HK-2 (cell line): Measurements from ENCODE around the gene CCNL1.
"Not testable (repeated sequence)": the region's sequence is repeated elsewhere in the genome, so short reads cannot be mapped to it uniquely, and the experiment has no call there.

Experiments
- DNase-seq: peaks from one replicate; pipeline ENCODE4 v3.0.0-alpha.2; 2018; ENCODE audit not compliant: unreplicated experiment

Gene CCNL1

DNA sequence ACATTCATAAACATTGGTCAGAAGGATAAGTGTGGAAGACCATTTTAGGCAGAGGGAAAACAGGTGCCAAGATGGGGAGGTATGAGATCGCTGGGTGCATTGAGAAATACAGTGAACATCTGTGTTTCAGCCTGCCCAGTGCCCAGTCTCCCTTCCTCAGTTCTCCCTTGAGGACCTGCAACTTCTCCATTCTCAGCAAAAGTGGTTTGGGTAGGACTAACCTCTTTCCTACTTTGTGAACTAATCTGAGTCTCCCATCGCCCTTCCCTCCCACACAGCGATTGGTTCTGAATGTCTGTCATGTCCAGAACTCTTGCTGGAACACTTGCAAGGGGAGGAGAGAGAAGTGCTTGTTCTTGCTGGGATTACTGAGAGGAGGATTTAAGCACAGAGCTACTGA is 10.9 kb upstream of the CCNL1 start:
- no peak for DNase-seq

DNA sequence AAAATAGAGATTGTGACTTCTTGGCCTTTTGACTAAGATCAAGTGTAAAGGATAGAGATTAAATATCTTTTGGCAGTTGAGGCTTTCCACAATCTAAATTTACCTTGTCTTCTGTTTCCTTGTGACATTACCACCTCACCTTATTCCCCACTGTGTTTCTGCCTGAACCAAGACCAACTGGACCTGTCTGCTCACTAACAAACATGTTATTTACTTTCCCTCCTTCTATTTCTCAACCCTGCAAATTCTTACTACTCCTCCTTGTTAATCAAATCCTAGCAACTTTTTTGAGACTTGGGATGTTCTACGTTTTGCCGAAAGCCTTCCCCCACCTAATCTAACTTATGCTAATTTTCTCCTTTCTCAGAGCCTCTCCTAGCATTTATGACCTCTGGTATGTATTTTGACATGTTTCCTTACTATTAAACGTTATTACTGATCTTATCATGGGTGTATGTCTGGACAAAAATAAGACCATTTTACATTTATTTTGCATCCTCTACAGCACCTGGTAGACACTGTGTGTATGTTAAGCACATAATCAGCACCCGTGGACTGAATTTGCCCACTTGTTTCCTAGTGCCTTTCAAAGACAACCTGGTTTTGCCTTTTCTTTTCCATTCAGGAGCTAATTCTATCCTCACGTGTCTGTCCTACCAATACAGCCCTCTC is 7.6 kb upstream of the CCNL1 start:
- no peak for DNase-seq

DNA sequence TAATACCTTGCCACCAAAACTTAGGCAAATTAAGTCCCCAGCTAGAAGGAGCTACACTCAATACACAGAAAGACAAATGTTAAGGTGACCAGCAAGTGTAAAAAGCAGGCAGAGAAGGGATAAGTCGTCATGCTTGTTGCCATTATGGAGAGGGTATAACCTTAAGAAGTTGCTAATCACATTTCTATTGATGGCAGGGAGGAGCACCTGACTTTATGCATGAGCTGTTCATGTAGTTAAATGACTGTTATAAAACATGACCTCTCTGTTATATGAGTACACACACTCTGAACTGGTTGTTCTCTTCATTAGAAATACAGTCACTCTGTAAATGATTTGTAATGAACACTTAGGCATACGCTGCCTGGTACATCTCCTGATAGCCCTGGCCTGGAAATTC is 6.6 kb upstream of the CCNL1 start:
- no peak for DNase-seq

DNA sequence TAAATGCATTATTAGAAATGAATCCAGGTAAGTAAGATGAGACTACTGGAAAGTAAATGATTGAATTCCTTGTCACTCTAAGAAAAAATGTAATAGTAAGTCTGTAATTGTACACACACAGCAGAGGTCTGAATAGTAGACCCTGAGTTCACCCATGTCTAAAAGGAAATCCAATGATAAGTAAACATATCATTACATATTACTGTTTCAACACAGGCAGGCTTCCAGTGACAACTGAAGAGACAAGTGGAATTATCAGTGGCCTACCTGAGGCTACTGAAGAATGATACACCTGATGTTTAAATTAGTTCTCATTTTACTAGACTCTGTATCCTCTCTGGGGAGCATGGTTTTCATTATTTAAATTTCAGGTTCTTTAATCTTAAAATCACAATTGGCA is 6.2 kb upstream of the CCNL1 start:
- DNase-seq: no peak

DNA sequence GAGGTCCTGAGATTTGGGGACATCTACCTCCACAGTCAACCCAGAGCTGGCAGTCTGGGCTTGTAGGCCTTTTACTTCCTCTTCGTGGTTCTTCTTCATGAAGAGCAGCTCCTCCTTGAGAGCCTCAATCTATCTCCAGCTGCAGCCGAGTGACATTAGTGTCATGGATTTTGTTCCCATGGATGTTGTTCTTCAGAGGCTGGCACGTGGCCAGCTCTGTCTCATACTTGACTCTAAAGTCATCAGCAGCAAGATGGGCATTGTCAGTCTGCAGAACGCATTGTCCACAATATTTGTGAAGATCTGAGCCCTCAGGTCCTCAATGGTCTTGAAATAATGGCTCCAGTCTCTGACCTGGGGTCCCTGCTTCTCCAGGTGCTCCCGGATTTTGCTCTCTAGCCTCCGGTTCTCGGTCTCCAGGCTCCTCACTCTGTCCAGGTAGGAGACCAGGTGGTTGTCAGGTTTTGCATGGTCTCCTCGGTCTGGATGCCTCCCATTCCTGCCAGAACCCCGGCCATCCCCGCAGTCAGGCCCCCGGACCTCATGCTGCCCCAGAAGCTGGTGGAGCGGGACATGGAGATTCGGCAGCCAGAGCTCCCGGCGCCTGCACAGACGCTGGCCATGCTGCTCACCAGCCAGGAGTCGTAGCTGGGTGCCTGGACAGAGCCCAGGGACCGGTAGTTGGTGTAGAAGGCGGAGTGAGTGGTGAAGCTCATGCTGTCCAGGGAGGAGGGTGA is 3.4 kb upstream of the CCNL1 start:
- no peak for DNase-seq

DNA sequence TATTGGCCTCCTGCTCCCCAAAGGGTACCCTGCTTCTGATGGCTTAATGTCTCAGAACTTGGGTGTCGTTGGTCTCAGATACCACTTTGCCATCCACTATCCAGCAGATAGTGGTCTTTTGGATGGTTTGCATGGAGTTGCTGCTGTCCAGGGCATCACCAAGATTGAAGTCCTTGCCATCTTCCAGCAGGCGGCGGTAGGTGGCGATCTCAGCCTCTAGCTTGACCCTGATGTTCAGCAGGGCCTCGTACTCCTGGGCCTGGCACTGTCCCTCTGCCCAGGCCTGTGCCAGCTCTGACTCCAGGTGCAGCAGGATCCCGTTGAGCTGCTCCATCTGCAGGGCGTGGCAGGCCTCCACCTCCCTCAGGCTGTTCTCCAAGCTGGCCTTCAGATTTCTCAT is 2.7 kb upstream of the CCNL1 start:
- DNase-seq: not testable (repeated sequence)

DNA sequence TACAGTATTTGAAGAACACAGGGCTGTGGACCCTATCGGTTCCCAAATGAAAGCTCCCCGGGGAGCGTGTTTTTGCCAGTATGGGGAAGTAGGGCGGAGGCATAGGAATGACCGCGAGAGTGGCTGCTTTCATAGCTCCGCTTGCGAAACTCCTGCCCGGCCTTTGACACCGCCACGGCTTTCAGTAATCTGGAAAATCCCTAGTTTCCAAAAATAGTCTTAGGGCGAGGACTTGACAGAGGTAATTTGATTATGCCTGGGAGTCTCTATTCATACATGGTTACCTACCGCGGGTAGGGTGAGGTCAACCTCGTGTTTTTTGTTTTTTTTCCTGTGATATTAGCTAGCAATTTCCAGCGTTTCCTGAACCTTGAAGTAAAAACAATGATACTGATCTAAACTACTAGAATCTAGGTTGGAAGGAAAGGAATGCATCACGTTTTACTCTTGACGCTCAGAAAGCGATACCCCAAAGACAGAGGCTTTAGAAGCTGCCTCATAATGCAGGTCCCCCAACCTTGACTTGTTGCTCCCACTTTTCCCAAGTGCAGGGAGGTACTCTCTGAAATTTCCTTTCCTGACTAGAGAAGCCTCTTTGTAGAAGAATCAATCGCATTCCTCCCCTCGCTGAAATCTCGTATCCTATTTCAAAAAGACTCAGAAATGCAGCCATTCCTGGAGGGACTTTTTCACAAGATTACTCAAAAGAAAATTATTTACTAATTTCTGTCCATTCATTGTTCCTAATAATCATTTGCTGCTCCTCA is 894 bp upstream of the CCNL1 start:
- peak; percentile 81 for DNase-seq

DNA sequence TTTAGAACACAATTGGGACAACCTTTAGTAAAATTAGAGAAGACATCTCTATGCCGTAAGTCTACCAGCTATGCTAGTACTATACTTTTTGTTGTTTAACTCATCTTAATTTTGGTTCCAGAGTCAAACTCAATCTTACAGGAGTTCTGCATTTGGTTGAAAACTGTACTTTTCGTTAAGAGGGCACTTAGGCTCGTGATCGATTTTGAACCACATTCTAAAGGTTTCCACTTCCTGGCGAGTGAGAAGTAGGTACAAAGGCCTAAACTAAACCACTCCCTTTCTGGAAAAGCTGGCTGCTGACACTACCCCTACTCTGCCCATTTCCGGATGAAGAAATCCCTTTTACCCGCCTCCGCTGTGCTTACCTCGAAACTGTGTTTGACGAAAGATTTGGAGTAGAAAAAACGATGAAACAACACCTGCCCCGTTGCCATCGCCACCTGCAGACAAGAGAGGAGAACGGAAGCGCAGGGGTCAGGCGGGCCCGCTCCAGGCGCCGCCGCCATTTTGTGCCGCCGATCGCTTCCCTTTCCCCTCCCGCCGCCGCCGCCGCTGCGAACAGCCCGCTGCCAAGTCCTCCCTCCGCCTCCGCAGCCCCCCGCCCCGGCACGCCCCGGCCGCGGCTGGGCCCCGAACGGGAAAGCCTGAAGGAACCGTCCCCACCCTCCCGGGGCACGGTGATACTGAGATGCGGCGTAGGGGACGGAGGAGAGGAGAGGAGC is 748 bp downstream of the CCNL1 start:
- DNase-seq: peak; percentile 77

DNA sequence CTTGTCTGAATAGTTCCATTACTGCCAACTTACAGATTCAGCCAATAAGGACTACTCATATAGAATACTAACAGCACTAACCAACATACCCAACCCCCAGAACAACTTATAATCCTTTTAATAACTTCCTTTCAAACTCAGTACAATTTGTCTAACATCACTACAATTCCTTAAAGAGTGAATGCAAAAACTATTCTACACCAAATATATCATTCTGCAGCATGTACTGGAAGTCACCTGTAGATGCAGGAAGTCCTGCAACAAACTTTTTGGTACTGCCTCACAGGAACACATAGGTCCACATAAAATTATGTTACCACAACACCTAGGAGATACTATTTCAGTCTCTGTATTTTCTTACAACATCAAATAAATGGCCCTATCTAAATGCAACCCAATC is 2.1 kb downstream of the CCNL1 start:
- no peak for DNase-seq

DNA sequence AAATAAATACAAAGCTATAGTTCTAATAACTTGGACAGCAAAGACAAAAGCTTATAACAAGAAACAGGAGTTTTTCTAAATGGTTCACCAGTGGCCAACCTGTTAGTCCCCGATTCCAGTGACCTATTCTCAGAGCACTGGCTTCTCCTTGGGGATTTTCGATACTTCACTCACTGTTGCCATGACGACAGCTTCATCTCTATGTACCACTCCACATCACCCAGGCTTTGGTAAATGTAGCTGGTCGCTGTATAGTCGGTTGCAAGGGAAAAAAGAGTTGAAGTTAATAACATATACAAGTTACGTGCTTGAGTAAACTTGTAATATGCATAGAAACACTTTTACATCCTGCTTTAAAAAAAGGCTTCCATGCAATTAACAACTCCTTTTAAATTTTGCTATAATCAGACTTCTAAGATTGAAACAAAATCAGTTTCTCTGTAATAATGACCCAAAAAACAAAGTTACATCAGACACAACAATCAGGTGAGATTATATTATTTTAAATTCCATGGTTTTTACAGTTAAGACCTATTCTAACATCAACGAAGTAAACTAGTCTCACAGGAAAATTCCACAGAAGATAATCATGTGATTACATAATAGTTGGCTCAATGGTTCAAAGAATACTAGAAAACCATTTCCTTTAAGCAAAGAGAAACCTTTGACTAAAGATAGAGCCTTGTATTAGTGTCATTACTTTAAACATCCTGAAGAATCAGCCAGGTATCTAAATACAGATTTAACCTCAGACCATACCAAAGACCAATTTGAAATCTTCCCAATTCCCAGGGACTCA is 2.9 kb downstream of the CCNL1 start:
- no peak for DNase-seq

DNA sequence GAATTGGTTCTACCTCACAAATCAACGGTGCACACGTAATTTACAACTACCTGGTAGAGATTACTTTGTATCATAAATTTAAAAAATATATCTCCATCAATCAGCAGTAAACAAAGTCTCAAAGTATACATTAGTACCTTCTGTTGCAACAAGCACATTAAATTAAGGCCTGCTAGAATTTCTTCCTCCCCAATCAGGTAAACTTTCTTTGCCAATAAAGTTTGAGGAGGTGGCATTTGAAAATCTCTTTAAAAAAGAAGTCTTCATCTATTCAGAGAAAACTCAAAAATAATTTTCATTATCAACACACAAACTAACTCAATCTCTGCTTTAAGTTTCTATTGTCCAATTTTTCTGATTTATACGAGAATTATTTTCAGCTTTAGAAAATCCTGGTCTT is 4.4 kb downstream of the CCNL1 start:
- DNase-seq: no peak

DNA sequence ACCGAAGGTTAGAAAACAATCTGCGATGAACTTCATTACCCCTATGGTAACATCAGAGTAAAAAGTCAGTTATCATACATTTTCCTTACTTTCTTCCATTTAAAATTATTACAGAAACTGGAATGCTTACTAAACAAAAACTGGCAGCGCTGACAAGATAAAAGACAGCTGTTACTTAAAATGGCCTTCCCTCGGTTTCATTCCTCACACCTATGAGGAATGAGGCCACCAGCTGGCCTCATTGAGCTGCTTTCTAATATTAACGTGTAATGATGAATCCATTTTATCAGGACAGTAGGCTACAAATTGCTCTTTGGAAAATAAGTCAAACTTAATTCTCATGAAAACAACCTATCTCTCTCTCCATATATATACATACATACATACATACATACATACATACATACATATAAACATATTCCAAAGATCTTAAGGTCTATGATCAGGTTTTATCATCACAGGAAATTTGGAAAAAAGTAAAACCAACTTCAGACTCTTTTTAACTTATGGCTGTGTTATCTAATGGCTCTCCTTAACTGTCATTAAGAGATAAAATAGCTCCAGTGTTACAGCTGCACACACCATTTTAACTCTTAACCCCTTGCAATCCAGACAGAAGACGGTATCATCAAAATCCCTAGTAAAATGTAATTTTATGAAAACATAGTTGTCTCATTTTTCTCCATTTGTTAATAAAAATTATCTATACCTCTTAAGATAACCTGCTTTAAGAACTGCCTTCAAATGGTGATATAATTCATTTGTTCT is 5.2 kb downstream of the CCNL1 start:
- DNase-seq: no peak

DNA sequence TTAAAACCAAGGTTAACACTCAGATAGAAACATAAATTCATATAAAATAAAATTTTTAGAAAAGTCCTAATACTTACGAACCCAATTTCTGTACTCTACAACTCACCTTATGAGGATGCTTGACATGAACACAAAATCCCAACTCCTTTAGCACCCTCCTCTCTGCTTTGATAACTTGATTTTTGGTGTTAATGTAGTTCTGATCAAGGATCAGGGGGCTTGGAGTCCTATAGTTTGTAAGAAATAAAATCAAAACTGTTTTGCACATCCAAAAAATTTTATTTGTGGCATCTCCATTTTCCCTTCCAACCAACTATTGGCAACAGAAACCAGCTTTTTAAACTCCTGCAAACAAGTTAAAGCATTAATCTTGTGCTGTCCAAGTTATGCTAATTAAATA is 7.0 kb downstream of the CCNL1 start:
- DNase-seq: no peak

DNA sequence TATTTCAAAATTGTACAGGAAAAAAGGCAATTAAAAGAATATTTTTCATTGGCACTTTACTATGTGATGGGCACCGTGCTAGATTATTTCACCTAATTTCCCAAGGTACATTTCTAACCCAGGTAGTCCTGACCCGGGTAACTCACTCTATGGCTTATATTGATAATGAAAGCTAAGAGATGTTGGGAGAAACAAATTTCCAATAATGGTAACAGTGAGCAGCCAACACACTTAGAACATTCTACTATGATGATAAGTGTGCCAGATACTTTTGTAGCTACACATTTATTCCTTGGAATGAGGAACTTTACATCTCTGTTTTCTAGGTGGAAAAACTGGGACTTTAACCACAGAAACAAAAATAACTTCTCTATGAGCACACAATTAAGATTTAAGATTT is 7.5 kb downstream of the CCNL1 start:
- DNase-seq: no peak

DNA sequence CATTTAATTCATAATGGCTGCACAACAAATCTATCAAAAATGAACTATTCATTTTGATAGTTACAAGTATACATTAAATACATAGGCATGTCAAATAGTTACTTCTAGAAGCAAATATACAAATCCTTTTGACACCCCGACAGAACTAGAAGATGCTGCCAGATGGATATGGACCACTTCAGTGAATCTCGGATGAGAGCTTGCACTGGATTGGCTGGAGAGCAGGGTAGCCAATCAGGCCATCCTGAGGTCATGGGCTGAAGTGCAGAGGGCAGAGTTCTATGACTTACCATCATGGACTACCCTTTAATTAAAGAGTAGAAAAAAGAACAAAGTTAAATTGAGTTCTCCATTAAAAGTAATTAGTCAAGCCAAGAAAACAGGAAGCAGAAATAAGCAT is 8.3 kb downstream of the CCNL1 start:
- DNase-seq: no peak

DNA sequence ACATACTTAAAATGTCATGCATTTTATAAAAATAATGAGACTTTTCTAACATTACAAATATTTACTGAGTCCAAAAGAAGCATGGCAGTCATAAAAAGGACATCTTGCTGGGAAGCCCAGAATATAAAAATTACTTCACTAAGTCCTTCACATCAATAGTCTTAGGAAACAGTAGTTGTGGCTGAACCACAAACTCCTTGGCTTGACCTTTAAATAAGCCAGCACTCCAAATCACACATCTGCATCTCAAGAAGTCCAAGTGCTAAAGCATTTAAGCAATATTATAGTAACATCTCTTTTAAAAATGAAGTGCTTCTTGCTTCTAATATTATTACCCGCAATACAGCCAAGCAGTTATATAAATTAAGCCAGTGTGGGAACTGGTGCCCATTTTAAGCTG is 8.8 kb downstream of the CCNL1 start:
- DNase-seq: no peak

DNA sequence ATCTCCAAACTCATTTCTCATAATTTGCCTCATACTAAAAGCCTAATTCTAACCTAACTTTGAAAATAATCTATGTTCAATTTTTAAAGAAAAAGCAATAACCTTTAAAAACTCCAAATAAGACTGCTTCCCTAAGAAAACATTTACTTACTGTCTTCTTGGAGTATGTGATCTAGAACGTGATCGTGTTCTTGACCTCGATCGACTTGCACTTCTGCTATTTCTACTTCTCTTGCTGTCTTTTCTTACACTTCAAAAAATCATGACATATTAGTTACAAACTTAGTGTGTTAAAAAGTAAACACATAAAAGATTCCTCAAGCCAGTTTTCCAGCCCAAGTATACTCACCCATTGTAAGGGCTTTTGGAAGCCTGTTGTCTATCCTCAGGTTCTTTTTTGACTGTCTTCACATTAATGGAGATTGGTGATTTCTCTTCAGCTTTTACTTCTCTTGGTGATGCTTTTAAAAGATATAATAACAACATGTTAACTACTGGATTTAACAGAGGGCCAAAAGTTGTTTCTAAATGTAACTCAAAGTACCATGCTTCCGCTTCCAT is 10.7 kb downstream of the CCNL1 start:
- DNase-seq: no peak

DNA sequence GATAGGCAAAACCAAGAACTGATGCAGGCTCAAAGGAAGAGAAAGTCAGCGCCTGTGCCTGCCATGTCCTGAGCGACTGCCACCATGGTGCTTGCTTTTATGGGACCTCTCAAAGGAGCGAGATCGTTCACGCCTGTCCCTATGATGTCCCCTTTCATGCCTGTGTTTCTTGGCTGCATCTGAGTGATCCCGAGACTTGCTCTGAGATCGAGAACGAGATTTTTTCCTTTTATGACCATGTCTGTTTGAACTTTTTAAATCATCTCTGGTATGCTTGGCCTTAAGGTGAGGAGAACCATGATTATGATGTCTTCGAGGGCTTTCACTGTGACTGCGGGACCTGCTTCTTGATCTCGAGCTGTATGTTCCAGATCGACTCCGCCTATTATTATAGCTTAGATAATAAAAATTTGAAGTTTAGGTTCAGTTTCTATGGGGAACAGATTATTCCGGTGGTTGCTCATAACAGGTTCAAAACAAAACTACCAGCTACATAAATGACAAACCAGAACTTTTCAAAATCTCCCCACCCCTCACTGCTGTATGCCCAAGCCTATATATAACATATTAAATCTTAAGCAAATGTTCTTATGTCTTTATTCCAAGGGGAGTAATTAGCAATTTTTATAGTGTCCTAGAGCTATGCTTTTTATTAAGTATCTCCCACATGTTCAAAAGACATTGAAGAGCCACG is 11.6 kb downstream of the CCNL1 start:
- no peak for DNase-seq

DNA sequence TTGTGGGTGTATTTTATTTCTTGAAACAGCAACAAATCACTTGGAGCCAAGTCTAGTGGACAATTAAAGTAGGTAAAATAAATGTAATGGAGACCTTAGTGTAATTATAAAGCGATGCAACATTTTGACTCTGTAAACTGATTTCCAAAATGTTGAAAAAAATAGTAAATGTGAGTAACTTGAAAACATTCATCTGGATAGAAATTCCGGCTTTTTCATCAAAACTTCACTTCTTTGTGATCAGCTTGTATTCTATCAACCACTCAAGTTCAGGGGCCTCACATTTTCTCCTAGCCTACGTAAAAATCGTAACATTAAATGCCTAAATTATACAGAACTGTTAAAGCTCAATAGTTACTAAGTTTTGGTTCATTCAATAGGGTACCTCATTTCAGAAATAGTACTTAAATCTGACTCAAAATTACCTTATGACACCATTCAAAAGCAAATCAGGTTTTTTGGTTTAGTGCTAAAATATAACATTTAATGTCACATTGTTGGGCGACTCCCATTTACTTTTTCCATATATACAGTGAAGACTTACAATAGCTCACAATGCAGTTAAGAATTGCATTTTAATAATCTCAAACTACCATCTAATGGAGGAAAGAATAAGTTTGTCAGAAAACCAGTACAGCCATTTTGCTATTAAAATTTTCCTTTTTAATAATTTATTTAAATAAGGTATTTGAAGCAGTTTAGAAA is 12.7 kb downstream of the CCNL1 start:
- DNase-seq: no peak
